AG04450 (cell line): ENCODE data around the gene HPGDS. TPM values are rescaled to one million over a fixed set of nuclear protein-coding genes. Genes with fewer than 3 reads are reported as not detected.

ENCODE experiments used
- CTCF ChIA-PET: fragments of 300-600, 350-600 bp; formaldehyde crosslinking; extraction: SDS; loops from one replicate; lab custom pipeline; 2022; ENCODE audit warnings: antibody characterized with exemption, inconsistent platforms; lab: Charles Lee
- POLR2A ChIA-PET: fragments of 350-600 bp; formaldehyde crosslinking; extraction: SDS; loops from one replicate; lab custom pipeline; 2021; ENCODE audit warnings: antibody characterized with exemption, inconsistent platforms; lab: Yijun Ruan, JAX
- DNase-seq: peaks from one replicate; pipeline ENCODE4 v3.0.0-alpha.2; 2011; ENCODE audit warnings: low read depth, low spot score
- H3K27ac ChIP-seq: one replicate; pipeline ENCODE4 v1.5.1; 2012; ENCODE audit warnings: low read depth, low read length, control low read depth
- H3K27me3 ChIP-seq: one replicate; pipeline ENCODE4 v1.6.0; 2012; ENCODE audit warnings: low read length; ENCODE audit not compliant: control insufficient read depth, insufficient read depth
- H3K4me3 ChIP-seq: 2 replicates; pipeline ENCODE4 v1.5.1; 2011; ENCODE audit warnings: mild to moderate bottlenecking, low read depth, low read length, control low read depth
- H3K9me3 ChIP-seq: 2 replicates; pipeline ENCODE4 v1.5.1; 2012; ENCODE audit warnings: low read length; ENCODE audit not compliant: control insufficient read depth, insufficient read depth
- polyA plus RNA-seq: library from polyadenylated mRNA; depleted of rRNA; stranded (reverse); fragments of >200 nt; gene quantifications from 2 replicates; pipeline ENCODE4 v1.2.3, GENCODE V29; 2011
- TF ChIP-seq, protein P1 (sequence below): IDR thresholded peaks from 2 replicates; pipeline ENCODE4 v1.5.1; 2011; ENCODE audit warnings: low read depth, low read length, control low read depth, inconsistent platforms

HPGDS gene
- polyA plus RNA-seq, 1 experiment, result not detected

DNA sequence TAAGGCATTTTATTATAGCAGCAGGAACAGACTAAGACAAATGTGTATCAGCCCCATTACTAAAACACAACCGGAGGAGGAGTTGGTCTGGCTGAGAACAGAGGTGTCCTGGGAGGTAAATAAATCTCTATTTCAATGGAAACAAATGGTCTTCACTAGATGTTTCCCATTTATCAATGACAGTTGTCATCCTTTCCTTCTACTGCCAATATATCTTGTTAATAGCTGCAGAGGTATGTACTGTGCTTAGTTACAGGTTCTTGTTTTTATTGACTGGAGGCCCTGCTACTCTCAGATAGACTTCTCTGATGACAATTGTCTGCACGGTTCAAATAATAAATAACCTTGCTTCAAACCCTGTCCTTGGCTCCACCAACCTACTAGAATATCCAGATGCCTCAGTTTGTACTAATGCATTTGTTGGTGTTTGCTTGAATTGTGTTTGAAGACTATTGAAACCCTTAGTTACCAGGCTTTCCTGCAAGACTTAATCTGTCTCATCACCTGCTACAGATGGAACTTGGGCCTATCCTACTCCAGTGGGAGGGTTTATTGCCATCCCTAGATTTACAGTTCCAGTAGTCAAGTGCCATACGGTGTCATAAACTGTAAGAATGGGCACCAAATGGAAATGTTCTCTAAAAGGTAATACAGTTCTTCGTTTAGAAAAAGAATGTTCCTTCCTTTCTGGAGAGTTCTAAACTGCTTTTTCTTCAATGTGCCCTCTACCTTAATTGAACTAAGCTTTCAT, 29.8 kb upstream of the HPGDS start:
- Histone ChIP-seq H3K4me3 (no peak overlapping the region), H3K27ac (no peak overlapping the region), H3K27me3 (no peaks in the 10 kb centered on the region), H3K9me3 (no peaks in the 10 kb centered on the region)
- ChIA-PET CTCF (interaction anchor here (0.6 to 2.2 kb wide), 2 partner anchors 35 to 413 kb away, joined by 3 to 8 read pairs; no protein-coding TSS in a partner anchor), POLR2A (no interaction called here)
- TF ChIP-seq, protein P1, sequence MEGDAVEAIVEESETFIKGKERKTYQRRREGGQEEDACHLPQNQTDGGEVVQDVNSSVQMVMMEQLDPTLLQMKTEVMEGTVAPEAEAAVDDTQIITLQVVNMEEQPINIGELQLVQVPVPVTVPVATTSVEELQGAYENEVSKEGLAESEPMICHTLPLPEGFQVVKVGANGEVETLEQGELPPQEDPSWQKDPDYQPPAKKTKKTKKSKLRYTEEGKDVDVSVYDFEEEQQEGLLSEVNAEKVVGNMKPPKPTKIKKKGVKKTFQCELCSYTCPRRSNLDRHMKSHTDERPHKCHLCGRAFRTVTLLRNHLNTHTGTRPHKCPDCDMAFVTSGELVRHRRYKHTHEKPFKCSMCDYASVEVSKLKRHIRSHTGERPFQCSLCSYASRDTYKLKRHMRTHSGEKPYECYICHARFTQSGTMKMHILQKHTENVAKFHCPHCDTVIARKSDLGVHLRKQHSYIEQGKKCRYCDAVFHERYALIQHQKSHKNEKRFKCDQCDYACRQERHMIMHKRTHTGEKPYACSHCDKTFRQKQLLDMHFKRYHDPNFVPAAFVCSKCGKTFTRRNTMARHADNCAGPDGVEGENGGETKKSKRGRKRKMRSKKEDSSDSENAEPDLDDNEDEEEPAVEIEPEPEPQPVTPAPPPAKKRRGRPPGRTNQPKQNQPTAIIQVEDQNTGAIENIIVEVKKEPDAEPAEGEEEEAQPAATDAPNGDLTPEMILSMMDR, result no peak
- DNase-seq, result no peak

DNA sequence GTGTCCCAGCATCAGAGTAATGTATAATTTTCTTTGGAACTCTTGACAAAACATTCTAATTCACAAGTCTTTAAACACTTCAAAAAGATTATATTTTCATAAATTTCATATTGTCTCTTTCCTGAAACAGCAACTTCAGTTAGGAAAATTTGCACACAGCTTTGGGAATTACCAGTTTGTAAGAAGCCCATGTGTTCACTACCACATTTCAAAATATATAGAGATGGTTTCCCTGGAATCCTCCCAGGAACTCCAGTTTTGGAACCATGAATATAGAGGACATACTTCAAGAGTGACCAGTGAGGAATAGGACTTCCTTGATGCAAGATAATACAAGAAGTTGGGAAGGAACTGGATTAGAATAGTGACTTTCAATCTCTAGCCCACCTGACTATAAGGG, 28.7 kb upstream of the HPGDS start:
- no peaks in the 10 kb centered on the region for H3K9me3 ChIP-seq
- TF ChIP-seq, protein P1, result no peak
- ChIA-PET CTCF (interaction anchor here (0.6 to 2.2 kb wide), 3 partner anchors 36 to 754 kb away, joined by 3 to 8 read pairs (median 3); no protein-coding TSS in a partner anchor), POLR2A (no interaction called here)
- no peaks in the 10 kb centered on the region for H3K27me3 ChIP-seq
- no peak overlapping the region for H3K4me3 ChIP-seq
- no peak for DNase-seq
- no peak overlapping the region for H3K27ac ChIP-seq

DNA sequence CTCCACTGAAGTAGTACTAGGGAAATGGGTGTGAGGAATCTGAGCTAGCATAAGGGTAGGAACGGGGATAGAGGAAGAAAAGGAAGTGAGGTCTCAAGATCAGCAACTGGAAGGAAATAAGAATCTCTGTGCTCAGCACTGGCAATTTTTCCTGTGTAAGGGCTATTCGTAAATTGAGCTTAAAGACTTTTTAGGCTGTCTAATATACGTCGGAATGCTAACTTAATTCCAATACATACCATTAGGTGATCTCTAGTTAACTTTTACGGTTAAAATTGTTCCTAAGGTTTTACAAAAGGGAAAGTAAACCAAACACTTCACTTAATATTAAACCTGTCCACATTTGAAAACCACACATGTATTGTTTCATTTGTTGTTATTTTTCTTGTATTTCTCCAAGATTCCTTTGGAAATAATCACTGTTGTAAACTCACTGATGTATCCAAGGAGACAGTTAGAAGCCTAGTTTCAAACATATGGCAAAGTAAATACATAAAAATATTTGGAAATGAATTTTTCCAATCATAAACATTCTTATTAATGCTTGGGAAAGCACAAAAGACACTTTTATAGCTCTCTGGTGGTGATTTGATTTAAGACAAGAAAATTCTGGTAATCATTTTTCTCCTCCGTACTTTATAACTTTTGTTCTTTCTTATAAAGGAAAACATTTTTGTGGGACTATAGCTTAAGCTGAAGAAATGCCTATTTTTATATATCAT, 28.1 kb upstream of the HPGDS start:
- CTCF ChIA-PET, result interaction anchor here (0.5 to 2.2 kb wide), 3 partner anchors 20 to 754 kb away, joined by 3 to 8 read pairs (median 3); no protein-coding TSS in a partner anchor
- no peak for DNase-seq
- POLR2A ChIA-PET, result no interaction called here
- Histone ChIP-seq H3K27ac (no peak overlapping the region), H3K9me3 (no peaks in the 10 kb centered on the region), H3K27me3 (no peaks in the 10 kb centered on the region), H3K4me3 (no peak overlapping the region)
- TF ChIP-seq, protein P1, result no peak

DNA sequence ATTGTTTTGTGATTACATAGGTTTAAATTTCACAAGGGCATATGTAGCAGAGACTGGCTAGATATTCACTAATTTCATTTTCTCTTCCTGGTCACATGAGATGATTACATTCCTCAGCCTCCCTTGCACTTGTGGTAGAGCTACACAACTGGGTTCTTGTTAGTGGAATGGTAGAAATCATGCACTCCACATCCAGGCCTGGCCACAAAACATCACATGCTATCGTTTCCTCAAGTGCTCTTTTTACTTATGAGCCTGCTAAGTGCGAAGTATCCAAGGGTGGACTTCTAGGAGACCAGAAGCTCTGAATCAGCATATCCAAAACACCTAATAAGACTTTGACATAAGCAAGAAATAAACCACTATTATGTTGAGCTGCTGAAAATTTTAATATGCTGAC, 26.4 kb upstream of the HPGDS start:
- no peak overlapping the region for H3K27ac ChIP-seq
- POLR2A ChIA-PET, result no interaction called here
- no peak for DNase-seq
- no peak overlapping the region for H3K4me3 ChIP-seq
- TF ChIP-seq, protein P1, result no peak
- no peaks in the 10 kb centered on the region for H3K27me3 ChIP-seq
- H3K9me3 ChIP-seq, result no peaks in the 10 kb centered on the region
- CTCF ChIA-PET, result no interaction called here

DNA sequence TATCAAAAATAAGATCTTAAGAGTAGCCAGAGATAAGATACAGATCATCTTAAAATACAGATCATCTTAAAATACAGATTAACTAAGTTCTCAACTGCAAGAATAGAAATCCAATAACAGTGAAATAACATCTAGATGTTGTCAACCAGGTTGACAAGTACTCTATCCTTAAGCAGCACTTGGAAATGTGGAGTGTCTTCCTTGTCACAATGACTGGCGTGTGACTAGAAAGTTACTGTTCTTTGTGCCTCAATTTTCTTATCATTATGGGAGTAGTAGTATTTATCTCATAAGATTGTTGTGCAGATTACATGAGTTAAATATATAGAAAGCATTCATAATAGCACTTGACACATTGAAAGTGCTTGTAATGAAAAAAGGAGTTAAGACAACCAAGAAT, 25.8 kb upstream of the HPGDS start:
- CTCF ChIA-PET, result no interaction called here
- TF ChIP-seq, protein P1, result no peak
- H3K9me3 ChIP-seq, result no peaks in the 10 kb centered on the region
- H3K27ac ChIP-seq, result no peak overlapping the region
- no peaks in the 10 kb centered on the region for H3K27me3 ChIP-seq
- no peak for DNase-seq
- POLR2A ChIA-PET, result no interaction called here
- H3K4me3 ChIP-seq, result no peak overlapping the region
